Lung (tissue), 12 donors: ENCODE results near the gene NGEF. TPM values are rescaled to one million over a fixed set of nuclear protein-coding genes. Genes with fewer than 3 reads are reported as not detected.

Source experiments
- ATAC-seq: fragments of 200-7000 bp; cut with Tn5 transposase; one replicate; pipeline ENCODE4 v1.9.1; 2020; ENCODE audit warnings: moderate number of reproducible peaks; ENCODE audit not compliant: insufficient read depth, low FRiP score
- DNase-seq, 3 donors: peaks; one replicate each; pipeline ENCODE4 v3.0.0-alpha.2; 2013 to 2017
- H3K27ac ChIP-seq, 2 donors: one replicate each; pipeline ENCODE4 v1.5.1; 2013; ENCODE audit warnings: mild to moderate bottlenecking in 2 of 2, moderate library complexity in 2 of 2, control low read depth in 1 of 2, inconsistent platforms in 1 of 2, low read depth in 1 of 2, low read length in 1 of 2
- H3K27me3 ChIP-seq, 3 donors: one replicate each; pipeline ENCODE4 v1.5.1; 2013; ENCODE audit warnings: low read length in 2 of 3; ENCODE audit not compliant: control insufficient read depth in 3 of 3, insufficient read depth in 3 of 3
- H3K36me3 ChIP-seq, 4 donors: one replicate each; pipeline ENCODE4 v1.5.1; 2013; ENCODE audit warnings: low read length in 4 of 4, mild to moderate bottlenecking in 1 of 4, moderate library complexity in 1 of 4; ENCODE audit not compliant: control insufficient read depth in 4 of 4, insufficient read depth in 4 of 4
- H3K4me1 ChIP-seq, 5 donors: one replicate each; pipeline ENCODE4 v1.5.1; 2013; ENCODE audit warnings: low read length in 5 of 5, mild to moderate bottlenecking in 2 of 5, moderate library complexity in 1 of 5; ENCODE audit not compliant: control insufficient read depth in 5 of 5, insufficient read depth in 5 of 5
- H3K4me3 ChIP-seq: one replicate; pipeline ENCODE4 v1.5.1; 2013; ENCODE audit warnings: mild to moderate bottlenecking, control low read depth, moderate library complexity
- H3K9ac ChIP-seq, 2 donors: one replicate each; pipeline ENCODE4 v1.5.1; 2013; ENCODE audit warnings: low read length in 2 of 2, control low read depth in 1 of 2; ENCODE audit not compliant: insufficient read depth in 1 of 2
- H3K9me3 ChIP-seq, 4 donors: one replicate each; pipeline ENCODE4 v1.5.1; 2013; ENCODE audit warnings: low read length in 3 of 4, mild to moderate bottlenecking in 1 of 4, moderate library complexity in 1 of 4; ENCODE audit not compliant: control insufficient read depth in 4 of 4, insufficient read depth in 3 of 4
- WGBS, 2 donors: extraction: QIAGEN DNeasy Blood & Tissue Kit; methylation state at CpG; one replicate each; pipeline ENCODE4 v1.1.7; 2013; 5-methylcytosine and 5-hydroxymethylcytosine counted together
- polyA plus RNA-seq, 2 donors: library from polyadenylated mRNA; stranded (reverse); fragments of 200-250 nt; gene quantifications; one replicate each; pipeline ENCODE4 v1.2.1, GENCODE V29; 2013
- total RNA-seq, 2 donors: library from RNA; depleted of rRNA in 1 of 2; stranded (reverse); fragments of >200 nt in 1 of 2; gene quantifications; one replicate each; pipeline ENCODE4 v1.2.1, GENCODE V29; 2014 to 2021
- TF ChIP-seq, protein P1 (sequence below): IDR thresholded peaks from 2 replicates; pipeline ENCODE4 v1.5.1; 2012; ENCODE audit warnings: mild to moderate bottlenecking; ENCODE audit errors: control extremely low read depth, extremely low read depth
- donor health status: control.
- donor health status: control.
- donor health status: Bipolar disorder and iron deficiency.
- donor health status: healthy.
- donor health status: DM: yes; HTN: yes; CAD: no.

Gene NGEF
- total and polyA plus RNA-seq, 4 donors: 0.35 to 2.4 (median 1.5) TPM

DNA sequence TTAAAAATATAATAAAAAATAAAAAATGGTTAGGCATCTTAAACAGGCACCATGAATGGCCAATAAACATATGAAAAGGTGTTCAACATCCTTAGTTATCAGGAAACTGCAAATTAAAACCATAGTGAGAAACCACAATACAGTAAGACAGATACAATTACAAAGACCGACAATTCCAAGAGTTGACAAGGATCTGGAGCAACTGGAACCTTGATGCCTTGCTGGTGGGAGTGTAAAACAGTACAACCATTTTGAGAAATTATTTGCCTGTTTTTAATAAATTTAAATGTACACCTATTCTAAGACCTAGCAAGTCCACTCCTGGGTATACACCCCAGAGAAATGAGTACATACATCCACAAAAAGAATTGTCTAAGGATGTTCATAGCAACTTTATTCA, 49.1 kb downstream of the NGEF start:
- 94 to 96% methylated on average over 1 of the region's 1 CpG for WGBS, 2 donors
- Histone ChIP-seq H3K36me3 (no peaks in the 10 kb centered on the region), H3K27me3 (no peaks in the 10 kb centered on the region)

DNA sequence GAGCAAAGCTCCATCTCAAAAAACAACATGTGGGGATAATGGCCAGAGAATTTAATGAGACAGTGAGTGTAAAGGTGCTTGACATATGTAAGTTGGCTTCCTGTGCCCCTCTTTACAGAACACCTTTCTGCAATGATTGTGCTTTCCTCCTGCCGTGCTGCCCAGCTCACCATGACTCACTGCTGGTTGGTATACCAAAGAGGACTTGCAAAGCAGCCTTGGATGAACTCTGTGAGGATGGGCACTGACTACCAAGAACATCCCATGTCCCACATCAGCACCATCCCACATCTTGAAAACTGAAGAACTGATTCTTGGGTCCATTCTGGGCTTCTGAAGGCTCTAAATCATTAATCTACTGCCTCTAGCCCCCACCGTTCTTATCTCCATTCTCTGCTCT, 52.2 kb downstream of the NGEF start:
- H3K27me3 ChIP-seq: no peaks in the 10 kb centered on the region
- no peak overlapping the region for H3K4me3 ChIP-seq
- H3K36me3 ChIP-seq: no peaks in the 10 kb centered on the region
- DNase-seq (no peak), ATAC-seq (no peak)
- peaks cover 0 to 6% (median 0%) of the 10 kb centered on the region in 4 donors for H3K9me3 ChIP-seq
- no peak overlapping the region for H3K9ac ChIP-seq
- 70 to 97% methylated on average over 2 of the region's 2 CpGs for WGBS, 2 donors
- TF ChIP-seq, protein P1, sequence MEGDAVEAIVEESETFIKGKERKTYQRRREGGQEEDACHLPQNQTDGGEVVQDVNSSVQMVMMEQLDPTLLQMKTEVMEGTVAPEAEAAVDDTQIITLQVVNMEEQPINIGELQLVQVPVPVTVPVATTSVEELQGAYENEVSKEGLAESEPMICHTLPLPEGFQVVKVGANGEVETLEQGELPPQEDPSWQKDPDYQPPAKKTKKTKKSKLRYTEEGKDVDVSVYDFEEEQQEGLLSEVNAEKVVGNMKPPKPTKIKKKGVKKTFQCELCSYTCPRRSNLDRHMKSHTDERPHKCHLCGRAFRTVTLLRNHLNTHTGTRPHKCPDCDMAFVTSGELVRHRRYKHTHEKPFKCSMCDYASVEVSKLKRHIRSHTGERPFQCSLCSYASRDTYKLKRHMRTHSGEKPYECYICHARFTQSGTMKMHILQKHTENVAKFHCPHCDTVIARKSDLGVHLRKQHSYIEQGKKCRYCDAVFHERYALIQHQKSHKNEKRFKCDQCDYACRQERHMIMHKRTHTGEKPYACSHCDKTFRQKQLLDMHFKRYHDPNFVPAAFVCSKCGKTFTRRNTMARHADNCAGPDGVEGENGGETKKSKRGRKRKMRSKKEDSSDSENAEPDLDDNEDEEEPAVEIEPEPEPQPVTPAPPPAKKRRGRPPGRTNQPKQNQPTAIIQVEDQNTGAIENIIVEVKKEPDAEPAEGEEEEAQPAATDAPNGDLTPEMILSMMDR: no peak
- H3K27ac ChIP-seq: no peak overlapping the region
- H3K4me1 ChIP-seq: peaks cover 0 to 2% (median 0%) of the 10 kb centered on the region in 5 donors

More for the DNA sequence above, 49.1 kb downstream of the NGEF start:
- Histone ChIP-seq H3K27ac (no peak overlapping the region), H3K9me3 (peaks cover 0 to 6% (median 0%) of the 10 kb centered on the region in 4 donors), H3K4me3 (no peak overlapping the region), H3K4me1 (peaks cover 0 to 2% (median 0%) of the 10 kb centered on the region in 5 donors), H3K9ac (no peak overlapping the region)
- DNase-seq (no peak), ATAC-seq (no peak)
- TF ChIP-seq, protein P1: no peak

DNA sequence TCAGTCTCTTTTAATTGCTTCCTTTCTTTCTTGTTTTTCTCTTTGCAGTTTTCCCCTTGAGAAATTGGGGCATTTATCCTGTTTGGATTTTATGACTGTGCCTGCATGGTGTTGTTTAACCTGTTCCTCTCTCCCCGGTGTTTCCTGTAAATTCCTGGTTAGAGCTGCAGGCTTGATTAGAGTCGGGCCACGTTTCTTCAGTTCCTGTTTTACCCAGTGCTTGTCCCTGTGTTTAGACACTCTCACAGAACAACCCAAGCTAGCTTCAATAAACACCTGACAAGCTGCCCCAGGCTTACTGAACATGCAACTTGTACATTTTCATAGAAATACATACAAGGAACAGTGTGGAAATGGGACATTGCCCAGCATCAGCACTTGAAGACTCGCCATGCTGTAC, 53.9 kb downstream of the NGEF start:
- H3K36me3 ChIP-seq: no peaks in the 10 kb centered on the region
- DNase-seq (no peak), ATAC-seq (no peak)
- no peak overlapping the region for H3K4me3 ChIP-seq
- TF ChIP-seq, protein P1: no peak
- H3K27me3 ChIP-seq: no peaks in the 10 kb centered on the region
- H3K4me1 ChIP-seq: peaks cover 0 to 2% (median 0%) of the 10 kb centered on the region in 5 donors
- H3K9ac ChIP-seq: no peak overlapping the region
- peaks cover 0 to 2% (median 0%) of the 10 kb centered on the region in 4 donors for H3K9me3 ChIP-seq
- WGBS, 2 donors: 64 to 74% methylated on average over 4 of the region's 4 CpGs
- H3K27ac ChIP-seq: no peak overlapping the region

DNA sequence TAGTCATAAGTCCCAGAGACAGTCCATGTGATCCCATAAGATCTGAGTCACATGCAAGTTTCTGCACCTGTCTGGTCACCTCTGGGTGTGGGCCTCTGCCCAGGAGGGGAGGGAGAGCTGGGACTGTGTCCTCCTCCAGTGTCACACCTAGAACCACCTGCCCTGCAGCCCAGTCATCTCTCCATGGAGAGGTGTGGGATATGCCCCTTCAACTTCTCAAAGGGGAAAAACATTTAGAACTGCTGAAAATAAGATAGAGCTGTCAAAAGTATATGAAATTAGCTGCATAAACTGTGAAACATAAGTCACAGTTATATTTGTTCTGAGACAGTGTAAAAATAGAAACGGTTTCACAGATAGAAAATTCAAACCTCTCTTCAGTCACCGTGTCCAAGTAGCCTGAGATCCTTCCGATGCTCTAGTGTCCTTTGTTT, 55.4 kb downstream of the NGEF start:
- Histone ChIP-seq H3K36me3 (no peaks in the 10 kb centered on the region), H3K9ac (no peak overlapping the region), H3K4me1 (peaks cover 0 to 2% (median 0%) of the 10 kb centered on the region in 5 donors), H3K9me3 (peaks cover 0 to 2% (median 0%) of the 10 kb centered on the region in 4 donors), H3K27me3 (no peaks in the 10 kb centered on the region), H3K27ac (no peak overlapping the region), H3K4me3 (no peak overlapping the region)
- TF ChIP-seq, protein P1: no peak
- ATAC-seq (no peak), DNase-seq (no peak)
- 69 to 88% methylated on average over 3 of the region's 3 CpGs for WGBS, 2 donors
